IMR-90 (cell line): ENCODE results near the gene ZNF423. TPM values are rescaled to one million over a fixed set of nuclear protein-coding genes. Genes with fewer than 3 reads are reported as not detected.

ENCODE experiments used
- ATAC-seq: fragments of 200-7000 bp; cut with Tn5 transposase; 2 replicates; pipeline ENCODE4 v1.9.1; 2020; ENCODE audit warnings: low read depth, mild to moderate bottlenecking, moderate library complexity
- BruUV-seq: library from RNA; stranded (reverse); fragments of 400-500 nt; replicated peaks from 2 replicates; lab custom pipeline; 2021; lab: Mats Ljungman, UMichigan
- CTCF ChIA-PET: fragments of 300-600 bp; formaldehyde crosslinking; extraction: SDS; loops from one replicate; lab custom pipeline; 2021; ENCODE audit warnings: antibody characterized with exemption; lab: Yijun Ruan, JAX
- POLR2A ChIA-PET: fragments of 300-600 bp; sonication (Branson Sonifier 250); formaldehyde crosslinking; loops from one replicate; lab custom pipeline; 2022; ENCODE audit warnings: antibody characterized with exemption; ENCODE audit not compliant: unreplicated experiment; lab: Charles Lee
- DNase-seq: peaks from one replicate; pipeline ENCODE4 v3.0.0; 2013
- H2AFZ ChIP-seq: replicated peaks from 2 replicates; pipeline ENCODE3; 2013; ENCODE audit warnings: low read length, mild to moderate bottlenecking; ENCODE audit not compliant: poor library complexity
- H2AK5ac ChIP-seq: 2 replicates; pipeline ENCODE4 v1.6.1; 2013; ENCODE audit warnings: low read depth, low read length, inconsistent platforms
- H2AK9ac ChIP-seq: replicated peaks from 2 replicates; pipeline ENCODE3; 2013; ENCODE audit warnings: mild to moderate bottlenecking, low read depth, low read length, moderate library complexity; ENCODE audit not compliant: poor library complexity
- H2BK120ac ChIP-seq: 2 replicates; pipeline ENCODE4 v1.6.1; 2013; ENCODE audit warnings: low read depth, low read length, inconsistent platforms
- H2BK15ac ChIP-seq: 3 replicates; pipeline ENCODE4 v1.6.1; 2013; ENCODE audit warnings: low read depth, low read length, inconsistent platforms
- H2BK20ac ChIP-seq: 2 replicates; pipeline ENCODE4 v1.6.1; 2013; ENCODE audit warnings: low read depth, mild to moderate bottlenecking, inconsistent platforms, low read length, moderate library complexity
- H2BK5ac ChIP-seq: 2 replicates; pipeline ENCODE4 v1.6.1; 2013; ENCODE audit warnings: mild to moderate bottlenecking, low read depth, low read length, inconsistent platforms; ENCODE audit not compliant: poor library complexity, severe bottlenecking
- H3K14ac ChIP-seq: replicated peaks from 2 replicates; pipeline ENCODE4 v1.6.1; 2013; ENCODE audit warnings: low read depth, low read length, inconsistent platforms
- H3K18ac ChIP-seq: 2 replicates; pipeline ENCODE4 v1.6.1; 2013; ENCODE audit warnings: low read depth, low read length, control low read depth
- H3K23ac ChIP-seq: 2 replicates; pipeline ENCODE4 v1.6.1; 2013; ENCODE audit warnings: low read depth, low read length, inconsistent platforms
- H3K27ac ChIP-seq: 2 replicates; pipeline ENCODE4 v1.5.1; 2013; ENCODE audit warnings: mild to moderate bottlenecking, control low read depth, low read length; ENCODE audit not compliant: insufficient read depth
- H3K27me3 ChIP-seq: 2 replicates; pipeline ENCODE4 v1.6.1; 2013; ENCODE audit warnings: low read length; ENCODE audit not compliant: control insufficient read depth, insufficient read depth
- H3K36me3 ChIP-seq: 2 replicates; pipeline ENCODE4 v1.6.1; 2013; ENCODE audit warnings: low read length, mixed read lengths; ENCODE audit not compliant: control insufficient read depth, insufficient read depth
- H3K4ac ChIP-seq: 2 replicates; pipeline ENCODE4 v1.6.1; 2013; ENCODE audit warnings: low read depth, low read length, inconsistent platforms
- H3K4me1 ChIP-seq: 2 replicates; pipeline ENCODE4 v1.6.1; 2013; ENCODE audit warnings: low read length, mixed read lengths; ENCODE audit not compliant: control insufficient read depth, insufficient read depth
- H3K4me2 ChIP-seq: 2 replicates; pipeline ENCODE4 v1.6.1; 2013; ENCODE audit warnings: low read depth, mild to moderate bottlenecking, control low read depth, low read length, moderate library complexity
- H3K4me3 ChIP-seq: 2 replicates; pipeline ENCODE4 v1.5.1; 2013; ENCODE audit warnings: low read depth, mild to moderate bottlenecking, control low read depth, low read length, moderate library complexity; ENCODE audit not compliant: insufficient read depth
- H3K56ac ChIP-seq: 2 replicates; pipeline ENCODE4 v1.6.1; 2013; ENCODE audit warnings: low read length, inconsistent platforms; ENCODE audit not compliant: insufficient read depth; ENCODE audit errors: extremely low read depth
- H3K79me1 ChIP-seq, 2 experiments: 2 replicates each; pipeline ENCODE4 v1.6.1; 2013; ENCODE audit warnings: low read length in 2 of 2, inconsistent platforms in 1 of 2, low read depth in 1 of 2
- H3K9ac ChIP-seq: 2 replicates; pipeline ENCODE4 v1.6.1; 2013; ENCODE audit warnings: low read depth, low read length, control low read depth
- H3K9me1 ChIP-seq: 2 replicates; pipeline ENCODE4 v1.6.1; 2013; ENCODE audit warnings: low read length, inconsistent platforms; ENCODE audit not compliant: insufficient read depth
- H3K9me3 ChIP-seq: 2 replicates; pipeline ENCODE4 v1.6.1; 2013; ENCODE audit warnings: low read length; ENCODE audit not compliant: control insufficient read depth, insufficient read depth
- H4K20me1 ChIP-seq: 2 replicates; pipeline ENCODE4 v1.6.1; 2013; ENCODE audit warnings: low read length, inconsistent platforms; ENCODE audit not compliant: insufficient read depth
- H4K5ac ChIP-seq: 2 replicates; pipeline ENCODE4 v1.6.1; 2013; ENCODE audit warnings: mild to moderate bottlenecking, low read depth, low read length, control low read depth
- H4K8ac ChIP-seq, 2 experiments: 2 replicates each; pipeline ENCODE4 v1.6.1; 2013; ENCODE audit warnings: low read depth in 2 of 2, low read length in 2 of 2, control low read depth in 1 of 2, inconsistent platforms in 1 of 2
- H4K91ac ChIP-seq: 2 replicates; pipeline ENCODE4 v1.6.1; 2013; ENCODE audit warnings: low read depth, low read length, inconsistent platforms; ENCODE audit not compliant: insufficient read depth
- BHLHE40 ChIP-seq: fragments of 150-350 bp; IDR thresholded peaks from 2 replicates; pipeline ENCODE4 v1.6.1; 2016; ENCODE audit warnings: mild to moderate bottlenecking, low read depth, low read length
- CEBPB ChIP-seq: IDR thresholded peaks from 2 replicates; pipeline ENCODE4 v1.6.1; 2012; ENCODE audit warnings: low read depth, low read length, improper control_type of control experiment
- ELK1 ChIP-seq: fragments of 150-350 bp; IDR thresholded peaks from 2 replicates; pipeline ENCODE4 v1.6.1; 2016; ENCODE audit warnings: low read depth, mild to moderate bottlenecking, low read length, moderate library complexity, borderline replicate concordance
- MAFK ChIP-seq: IDR thresholded peaks from 2 replicates; pipeline ENCODE4 v1.6.1; 2012; ENCODE audit warnings: low read depth, low read length, improper control_type of control experiment
- POLR2A ChIP-seq: IDR thresholded peaks from 2 replicates; pipeline ENCODE4 v1.6.1; 2012; ENCODE audit warnings: mild to moderate bottlenecking, low read depth, low read length
- RAD21 ChIP-seq: IDR thresholded peaks from 2 replicates; pipeline ENCODE4 v1.6.1; 2012; ENCODE audit warnings: low read length, improper control_type of control experiment
- RCOR1 ChIP-seq: IDR thresholded peaks from 2 replicates; pipeline ENCODE4 v1.6.1; 2012; ENCODE audit warnings: mild to moderate bottlenecking, low read length, improper control_type of control experiment; ENCODE audit not compliant: insufficient replicate concordance
- SMC3 ChIP-seq: fragments of 150-350 bp; IDR thresholded peaks from 2 replicates; pipeline ENCODE4 v1.6.1; 2016; ENCODE audit warnings: low read depth, mild to moderate bottlenecking, antibody characterized with exemption, low read length, moderate library complexity
- USF2 ChIP-seq: fragments of 150-350 bp; IDR thresholded peaks from 2 replicates; pipeline ENCODE4 v1.6.1; 2017; ENCODE audit warnings: mild to moderate bottlenecking, antibody characterized with exemption, low read length, low read depth
- WGBS, 2 experiments: methylation state at CpG; one replicate each; pipeline versions ENCODE4 v1.1.5 to v1.1.7; 2013; ENCODE audit warnings: missing lambda C conversion rate in 2 of 2; ENCODE audit not compliant: insufficient read length in 1 of 2; ENCODE audit errors: extremely low coverage in 2 of 2; 5-methylcytosine and 5-hydroxymethylcytosine counted together
- dilution Hi-C: fragments of 300-500 bp; cut with HindIII; formaldehyde crosslinking; loops from one replicate; pipeline ENCODE4 v1.14.3; 2018; ENCODE audit warnings: low sequenced_read_pairs; ENCODE audit not compliant: unreplicated experiment
- in situ Hi-C: fragments of 300-500 bp; cut with MboI; formaldehyde crosslinking; loops from 3 replicates; pipeline ENCODE4 v1.14.3; 2019; ENCODE audit warnings: low sequenced_read_pairs, inconsistent platforms, mixed read lengths
- intact Hi-C: fragments of 100-400 bp; cut with micrococcal nuclease; formaldehyde crosslinking; loops from 2 replicates; pipeline ENCODE4 v1.10.0; 2022
- polyA plus RNA-seq, 3 experiments: library from polyadenylated mRNA; depleted of rRNA; stranded (reverse); fragments of >200 nt; gene quantifications; 2 replicates each; pipeline ENCODE4 v1.2.3, GENCODE V29; 2012; ENCODE audit warnings: low replicate concordance in 1 of 3
- total RNA-seq: library from RNA; depleted of rRNA; stranded (reverse); fragments of >200 nt; gene quantifications from 2 replicates; pipeline ENCODE4 v1.2.3, GENCODE V29; 2012

The ZNF423 gene
- total and polyA plus RNA-seq, 2 of the 4 experiments (the other 2 are of a cell fraction), result under 0.01 to 0.10 TPM

GRCh38 chr16:49458656-49459445 lies 397.1 kb downstream of the ZNF423 start:
- WGBS, 2 experiments, result no CpG with 5 or more reads among the region's 5 CpGs
- no peak overlapping the region for H2AK5ac ChIP-seq
- H2AFZ ChIP-seq, result no peak overlapping the region
- H2BK20ac ChIP-seq, result no peak overlapping the region
- no peaks in the 10 kb centered on the region for H4K20me1 ChIP-seq
- no peaks in the 10 kb centered on the region; the same call in 1 of the 2 replicates for H3K27me3 ChIP-seq
- intact Hi-C loops, result no loop called here
- H3K9me1 ChIP-seq, result no peaks in the 10 kb centered on the region
- no peak overlapping the region for H2AK9ac ChIP-seq
- BruUV-seq, result no TSS peak
- no peak overlapping the region for H3K23ac ChIP-seq
- in situ Hi-C loops, result no loop called here
- no peaks in the 10 kb centered on the region for H3K36me3 ChIP-seq
- no peak overlapping the region for H4K91ac ChIP-seq
- no peak overlapping the region for H4K5ac ChIP-seq
- ChIA-PET POLR2A (no interaction called here), CTCF (interaction anchor here (0.6 kb wide), 1 partner anchor 737 kb away, joined by 3 read pairs; no protein-coding TSS in a partner anchor)
- no peak overlapping the region for H3K27ac ChIP-seq
- no peak overlapping the region for H2BK120ac ChIP-seq
- no peaks in the 10 kb centered on the region for H3K4me1 ChIP-seq
- H3K9ac ChIP-seq, result no peak overlapping the region
- no peaks in the 10 kb centered on the region for H3K9me3 ChIP-seq
- no peak overlapping the region for H2BK15ac ChIP-seq
- no peak overlapping the region for H4K8ac ChIP-seq
- H3K4me3 ChIP-seq, result no peak overlapping the region
- DNase-seq (no peak), ATAC-seq (no peak)
- no peak overlapping the region for H3K56ac ChIP-seq
- TF ChIP-seq RCOR1 (no peak), CEBPB (no peak), SMC3 (no peak), ELK1 (no peak), MAFK (no peak), POLR2A (no peak), RAD21 (no peak), USF2 (no peak), BHLHE40 (no peak)
- H3K14ac ChIP-seq, result no peak overlapping the region
- H2BK5ac ChIP-seq, result no peak overlapping the region
- H3K4me2 ChIP-seq, result no peak overlapping the region
- H3K79me1 ChIP-seq, result no peaks in the 10 kb centered on the region
- H3K18ac ChIP-seq, result no peak overlapping the region
- no peak overlapping the region for H3K4ac ChIP-seq
- dilution Hi-C loops, result no loop called here
